PC-9 (cell line): ENCODE data around the gene TRIP13.

ENCODE experiments used
- EZH2 ChIP-seq: fragments of 200-600 bp; sonication (generic); IDR thresholded peaks from 2 replicates; pipeline ENCODE4 v1.8.0; 2017; ENCODE audit warnings: antibody characterized with exemption, low read depth
- TF ChIP-seq, protein P1 (sequence below): fragments of 200-600 bp; sonication (generic); conservative IDR thresholded peaks from 2 replicates; pipeline ENCODE4 v1.6.1; 2017; ENCODE audit warnings: mixed run types, antibody characterized with exemption, mild to moderate bottlenecking, moderate library complexity

DNA sequence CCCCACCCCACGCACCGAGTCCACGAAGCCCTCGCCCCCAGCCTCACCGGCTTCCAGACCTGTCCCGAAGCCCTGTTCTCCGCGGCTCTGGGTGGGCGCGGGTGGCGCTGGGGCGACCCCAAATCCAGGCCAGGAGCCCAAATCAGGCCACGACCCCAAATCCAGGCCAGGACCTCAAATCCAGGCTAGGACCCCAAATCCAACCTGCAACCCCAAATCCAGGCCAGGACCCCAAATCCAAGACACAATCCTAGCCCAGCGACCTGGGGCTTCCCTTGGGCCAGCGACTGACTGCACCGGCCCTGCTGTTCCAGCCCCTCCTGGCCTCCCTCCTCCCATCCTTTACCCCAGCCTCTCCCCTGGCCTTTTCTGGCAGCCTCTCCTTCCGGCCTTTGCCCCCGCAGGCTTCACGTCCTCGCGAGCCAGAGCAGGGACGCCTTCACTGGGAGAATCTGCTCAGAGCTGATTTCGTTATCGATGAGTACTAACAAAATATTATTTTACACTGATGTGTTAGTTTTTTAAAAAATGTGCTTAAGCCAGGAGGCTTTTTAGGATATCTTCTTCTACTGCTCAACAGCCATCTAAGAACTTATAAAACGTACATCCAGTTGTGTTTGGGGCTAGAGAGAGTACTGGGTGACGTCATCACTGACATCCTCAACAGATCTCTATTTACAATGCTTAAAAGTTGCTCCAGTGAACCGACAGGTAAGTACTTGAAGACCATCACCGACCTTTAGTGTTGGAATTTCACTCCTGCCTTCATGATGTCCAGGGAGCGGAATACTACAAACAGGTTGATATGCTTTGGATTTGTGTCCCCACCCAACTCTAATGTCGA, 34.7 kb downstream of the TRIP13 start:
- TF ChIP-seq, protein P1, sequence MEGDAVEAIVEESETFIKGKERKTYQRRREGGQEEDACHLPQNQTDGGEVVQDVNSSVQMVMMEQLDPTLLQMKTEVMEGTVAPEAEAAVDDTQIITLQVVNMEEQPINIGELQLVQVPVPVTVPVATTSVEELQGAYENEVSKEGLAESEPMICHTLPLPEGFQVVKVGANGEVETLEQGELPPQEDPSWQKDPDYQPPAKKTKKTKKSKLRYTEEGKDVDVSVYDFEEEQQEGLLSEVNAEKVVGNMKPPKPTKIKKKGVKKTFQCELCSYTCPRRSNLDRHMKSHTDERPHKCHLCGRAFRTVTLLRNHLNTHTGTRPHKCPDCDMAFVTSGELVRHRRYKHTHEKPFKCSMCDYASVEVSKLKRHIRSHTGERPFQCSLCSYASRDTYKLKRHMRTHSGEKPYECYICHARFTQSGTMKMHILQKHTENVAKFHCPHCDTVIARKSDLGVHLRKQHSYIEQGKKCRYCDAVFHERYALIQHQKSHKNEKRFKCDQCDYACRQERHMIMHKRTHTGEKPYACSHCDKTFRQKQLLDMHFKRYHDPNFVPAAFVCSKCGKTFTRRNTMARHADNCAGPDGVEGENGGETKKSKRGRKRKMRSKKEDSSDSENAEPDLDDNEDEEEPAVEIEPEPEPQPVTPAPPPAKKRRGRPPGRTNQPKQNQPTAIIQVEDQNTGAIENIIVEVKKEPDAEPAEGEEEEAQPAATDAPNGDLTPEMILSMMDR = no peak
- TF ChIP-seq EZH2 = no peak
